Spleen (tissue), 11 donors: Measurements from ENCODE around the gene PLEKHG3. TPM values are rescaled to one million over a fixed set of nuclear protein-coding genes. Genes with fewer than 3 reads are reported as not detected.

Source experiments
- DNase-seq: peaks from one replicate; pipeline ENCODE4 v3.0.0-alpha.2; 2020
- H3K27ac ChIP-seq, 8 donors: fragments of 200-600 bp; sonication (generic) in 7 of 8; 1 replicate in 4 of 8; 2 replicates in 4 of 8; pipeline versions ENCODE4 v1.5.0 to v1.8.0; 2016 to 2021; ENCODE audit warnings: inconsistent platforms in 4 of 8, mild to moderate bottlenecking in 4 of 8, moderate library complexity in 1 of 8
- H3K27me3 ChIP-seq, 7 donors: fragments of 200-600 bp; sonication (generic) in 6 of 7; replicated peaks in 1 of 7; 1 replicate in 4 of 7; 2 replicates in 3 of 7; pipeline versions ENCODE4 v1.5.0 to v1.8.0; 2016 to 2021; ENCODE audit warnings: inconsistent platforms in 3 of 7, mild to moderate bottlenecking in 1 of 7
- H3K36me3 ChIP-seq, 6 donors: fragments of 200-600 bp; sonication (generic) in 5 of 6; 1 replicate in 4 of 6; 2 replicates in 2 of 6; pipeline versions ENCODE4 v1.5.0 to v1.8.0; 2016 to 2021; ENCODE audit warnings: inconsistent platforms in 2 of 6
- H3K4me1 ChIP-seq, 6 donors: fragments of 200-600 bp; sonication (generic) in 5 of 6; 1 replicate in 3 of 6; 2 replicates in 3 of 6; pipeline versions ENCODE4 v1.5.0 to v1.8.0; 2016 to 2021; ENCODE audit warnings: inconsistent platforms in 3 of 6
- H3K4me3 ChIP-seq, 8 donors: fragments of 200-600 bp; sonication (generic) in 7 of 8; 1 replicate in 4 of 8; 2 replicates in 4 of 8; pipeline versions ENCODE4 v1.5.0 to v1.8.0; 2016 to 2021; ENCODE audit warnings: inconsistent platforms in 4 of 8, mild to moderate bottlenecking in 4 of 8, moderate library complexity in 2 of 8
- H3K9me3 ChIP-seq, 8 donors: fragments of 200-600 bp; sonication (generic) in 7 of 8; 1 replicate in 4 of 8; 2 replicates in 4 of 8; pipeline versions ENCODE4 v1.5.0 to v1.8.0; 2016 to 2021; ENCODE audit warnings: inconsistent platforms in 4 of 8
- POLR2A ChIP-seq, 3 donors: fragments of 450-650 bp; IDR thresholded peaks; one replicate each; pipeline ENCODE4 v1.5.1; 2017; ENCODE audit warnings: antibody characterized with exemption in 3 of 3, mild to moderate bottlenecking in 1 of 3
- POLR2AphosphoS5 ChIP-seq, 3 donors: sonication (generic); formaldehyde crosslinking; IDR thresholded peaks; one replicate each; pipeline ENCODE4 v1.5.1; 2017; ENCODE audit warnings: antibody characterized with exemption in 3 of 3
- WGBS, 5 donors: extraction: QIAGEN DNeasy Blood & Tissue Kit in 3 of 5; methylation state at CpG; one replicate each; pipeline versions ENCODE4 v1.1.5 to v1.1.7; 2013 to 2018; 5-methylcytosine and 5-hydroxymethylcytosine counted together
- intact Hi-C: fragments of 100-400 bp; cut with DNase I; formaldehyde crosslinking; loops from one replicate; pipeline ENCODE4 v1.15.0; 2023; ENCODE audit warnings: low total_unique reads
- polyA plus RNA-seq, 3 donors: library from polyadenylated mRNA; stranded (reverse); fragments of 200-250 nt; gene quantifications; one replicate each; pipeline ENCODE4 v1.2.1, GENCODE V29; 2013
- total RNA-seq, 7 donors: library from RNA; depleted of rRNA in 3 of 7; stranded (reverse); fragments of >200 nt in 3 of 7; fragmentation: NEBNext Ultra II Directional in 4 of 7; extraction: Animal tissue kit (Norgen Biotek cat#: 25700) in 4 of 7; gene quantifications; one replicate each; pipeline versions ENCODE4 v1.1.0 to v1.2.1, GENCODE V29; 2016 to 2021
- TF ChIP-seq, protein P1 (sequence below), 11 experiments: fragments of 200-600 bp in 7 of 11; fragments of 450-650 bp in 4 of 11; sonication (generic) in 4 of 11; IDR thresholded peaks in 8 of 11; conservative IDR thresholded peaks in 3 of 11; 1 replicate in 7 of 11; 2 replicates in 4 of 11; pipeline versions ENCODE4 v1.4.0 to v1.8.0; 2016 to 2021; ENCODE audit warnings: antibody characterized with exemption in 11 of 11, inconsistent platforms in 4 of 11, mild to moderate bottlenecking in 1 of 11
- donor health status: healthy with polysubstance abuse.
- donor health status: DM: no; HTN: no; CAD: no; lungs with moderate emphysema.
- donor health status: DM: no; HTN: no; CAD: no.
- donor health status: Bipolar disorder and iron deficiency.
- donor health status: healthy.
- donor health status: DM: no; HTN: no; CAD: no.
- donor health status: DM: yes; HTN: yes; CAD: no.

Gene PLEKHG3
- total and polyA plus RNA-seq, 10 donors: 4.5 to 77.7 (median 45.4) TPM

GRCh38 chr14:64764641-64765520 lies 60.7 kb downstream of the PLEKHG3 start:
- intact Hi-C loops: loop anchor here (2.0 kb wide), 1 partner anchor 92 kb away; no protein-coding TSS in a partner anchor
- Histone ChIP-seq H3K36me3 (no peaks in the 10 kb centered on the region), H3K4me1 (peaks cover 19 to 54% (median 47%) of the 10 kb centered on the region in 6 donors), H3K4me3 (peak overlapping the region in 5 of 8 donors; percentile 14 to 58 (median 26)), H3K27ac (peak overlapping the region; percentile 14 to 76 (median 58)), H3K27me3 (peaks cover 0 to 21% (median 0%) of the 10 kb centered on the region in 7 donors), H3K9me3 (no peaks in the 10 kb centered on the region)
- peak; percentile 92 for DNase-seq
- TF ChIP-seq POLR2AphosphoS5 (IDR thresholded peaks at IDR 0.05) (peak; percentile 27 to 54 (median 36)), POLR2A (IDR thresholded peaks at IDR 0.05) (no peak)
- TF ChIP-seq, protein P1, sequence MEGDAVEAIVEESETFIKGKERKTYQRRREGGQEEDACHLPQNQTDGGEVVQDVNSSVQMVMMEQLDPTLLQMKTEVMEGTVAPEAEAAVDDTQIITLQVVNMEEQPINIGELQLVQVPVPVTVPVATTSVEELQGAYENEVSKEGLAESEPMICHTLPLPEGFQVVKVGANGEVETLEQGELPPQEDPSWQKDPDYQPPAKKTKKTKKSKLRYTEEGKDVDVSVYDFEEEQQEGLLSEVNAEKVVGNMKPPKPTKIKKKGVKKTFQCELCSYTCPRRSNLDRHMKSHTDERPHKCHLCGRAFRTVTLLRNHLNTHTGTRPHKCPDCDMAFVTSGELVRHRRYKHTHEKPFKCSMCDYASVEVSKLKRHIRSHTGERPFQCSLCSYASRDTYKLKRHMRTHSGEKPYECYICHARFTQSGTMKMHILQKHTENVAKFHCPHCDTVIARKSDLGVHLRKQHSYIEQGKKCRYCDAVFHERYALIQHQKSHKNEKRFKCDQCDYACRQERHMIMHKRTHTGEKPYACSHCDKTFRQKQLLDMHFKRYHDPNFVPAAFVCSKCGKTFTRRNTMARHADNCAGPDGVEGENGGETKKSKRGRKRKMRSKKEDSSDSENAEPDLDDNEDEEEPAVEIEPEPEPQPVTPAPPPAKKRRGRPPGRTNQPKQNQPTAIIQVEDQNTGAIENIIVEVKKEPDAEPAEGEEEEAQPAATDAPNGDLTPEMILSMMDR (IDR thresholded peaks at IDR 0.05 in 8 of 11, conservative IDR thresholded peaks at IDR 0.05 in 3 of 11): peak; percentile 84 to 96 (median 92)
- WGBS, 5 donors: 24 to 36% (median 26%) methylated on average over 22 to 29 of the region's 29 CpGs

DNA sequence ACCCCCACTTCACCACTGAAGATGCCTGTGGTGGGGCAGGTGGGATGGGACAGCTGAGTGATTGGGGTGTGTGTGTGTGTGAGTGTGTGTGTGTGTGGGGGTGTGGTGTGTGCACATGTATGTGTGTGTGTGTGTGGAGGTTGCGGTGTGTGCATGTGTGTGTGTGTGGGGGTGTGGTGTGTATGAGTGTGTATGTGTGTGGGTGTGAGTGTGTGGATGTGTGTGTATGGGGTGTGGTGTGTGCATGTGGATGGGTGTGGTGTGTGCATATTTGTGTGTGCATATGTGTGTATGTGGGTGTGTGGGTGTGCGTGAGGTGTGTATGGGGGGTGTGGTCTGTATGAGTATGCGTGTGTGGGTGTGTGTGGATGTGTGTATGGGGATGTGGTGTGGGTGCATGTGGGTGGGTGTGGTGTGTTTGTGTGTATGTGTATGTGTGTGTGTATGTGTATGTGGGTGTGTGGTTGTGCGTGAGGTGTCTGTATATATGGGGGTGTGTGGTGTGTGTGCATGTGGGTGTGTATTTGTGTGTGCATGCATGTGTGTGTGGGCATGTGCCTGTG lies 61.6 kb downstream of the PLEKHG3 start:
- Histone ChIP-seq H3K27ac (no peak overlapping the region), H3K27me3 (peaks cover 0 to 21% (median 0%) of the 10 kb centered on the region in 7 donors), H3K4me1 (peaks cover 19 to 45% (median 42%) of the 10 kb centered on the region in 6 donors), H3K36me3 (no peaks in the 10 kb centered on the region), H3K9me3 (no peaks in the 10 kb centered on the region), H3K4me3 (no peak overlapping the region)
- 91 to 95% (median 92%) methylated on average over 4 of the region's 4 CpGs for WGBS, 5 donors
- peak; percentile 36 for DNase-seq
- intact Hi-C loops: loop anchor here (2.0 kb wide), 1 partner anchor 93 kb away; no protein-coding TSS in a partner anchor
- TF ChIP-seq POLR2AphosphoS5 (IDR thresholded peaks at IDR 0.05) (no peak), POLR2A (IDR thresholded peaks at IDR 0.05) (no peak)
- TF ChIP-seq, protein P1 (IDR thresholded peaks at IDR 0.05 in 8 of 11, conservative IDR thresholded peaks at IDR 0.05 in 3 of 11): no peak

DNA sequence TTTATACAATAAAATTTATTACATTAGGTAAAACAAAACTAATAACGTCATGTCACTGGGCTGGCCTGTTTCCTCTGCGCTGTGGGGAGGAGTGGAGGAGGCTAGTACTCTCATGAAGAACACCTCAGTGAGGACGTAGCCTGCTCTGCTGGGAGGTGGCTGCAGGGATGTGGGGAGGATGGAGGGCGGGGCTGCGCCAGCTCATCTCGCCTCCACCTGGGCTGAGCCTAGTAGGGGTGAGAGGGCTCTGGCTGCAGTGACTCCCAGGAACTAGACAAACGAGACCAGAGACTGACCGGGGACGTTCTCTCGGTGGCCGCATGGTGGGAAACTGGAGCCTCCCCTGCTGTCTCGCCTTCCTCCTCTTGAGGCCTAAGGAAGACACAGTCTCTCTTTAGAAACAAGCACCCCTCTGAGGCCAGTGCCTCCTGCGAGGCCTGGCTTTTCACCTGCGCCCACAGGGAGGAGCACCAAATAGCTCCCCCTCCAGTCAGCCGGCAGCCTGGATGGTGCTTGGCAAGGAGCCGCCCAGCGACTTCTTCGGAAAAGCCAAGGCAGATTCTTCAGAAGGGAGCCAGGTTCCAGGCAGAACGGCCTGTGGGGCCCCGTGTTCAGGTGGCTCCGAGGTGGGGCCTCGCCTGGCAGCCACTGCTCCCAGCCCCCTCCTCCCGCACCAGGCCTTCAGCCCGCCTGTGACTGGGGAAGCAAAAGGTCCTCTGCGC lies 62.4 kb downstream of the PLEKHG3 start:
- DNase-seq: peak; percentile 64
- TF ChIP-seq, protein P1 (IDR thresholded peaks at IDR 0.05 in 8 of 11, conservative IDR thresholded peaks at IDR 0.05 in 3 of 11): no peak
- no peak for TF ChIP-seq POLR2A (IDR thresholded peaks at IDR 0.05)
- TF ChIP-seq POLR2AphosphoS5 (IDR thresholded peaks at IDR 0.05): no peak
- H3K9me3 ChIP-seq: no peaks in the 10 kb centered on the region
- no peak overlapping the region for H3K27ac ChIP-seq
- H3K4me3 ChIP-seq: no peak overlapping the region
- intact Hi-C loops: no loop called here
- H3K4me1 ChIP-seq: peaks cover 19 to 37% (median 34%) of the 10 kb centered on the region in 6 donors
- no peaks in the 10 kb centered on the region for H3K36me3 ChIP-seq
- 88 to 92% (median 89%) methylated on average over 12 to 25 of the region's 25 CpGs for WGBS, 5 donors
- H3K27me3 ChIP-seq: peaks cover 0 to 21% (median 0%) of the 10 kb centered on the region in 7 donors
